ENCODE measurements around the gene ZNF579.
"Not testable (repeated sequence)": the region's sequence is repeated elsewhere in the genome, so short reads cannot be mapped to it uniquely, and the experiment has no call there.

The ZNF579 gene

DNA sequence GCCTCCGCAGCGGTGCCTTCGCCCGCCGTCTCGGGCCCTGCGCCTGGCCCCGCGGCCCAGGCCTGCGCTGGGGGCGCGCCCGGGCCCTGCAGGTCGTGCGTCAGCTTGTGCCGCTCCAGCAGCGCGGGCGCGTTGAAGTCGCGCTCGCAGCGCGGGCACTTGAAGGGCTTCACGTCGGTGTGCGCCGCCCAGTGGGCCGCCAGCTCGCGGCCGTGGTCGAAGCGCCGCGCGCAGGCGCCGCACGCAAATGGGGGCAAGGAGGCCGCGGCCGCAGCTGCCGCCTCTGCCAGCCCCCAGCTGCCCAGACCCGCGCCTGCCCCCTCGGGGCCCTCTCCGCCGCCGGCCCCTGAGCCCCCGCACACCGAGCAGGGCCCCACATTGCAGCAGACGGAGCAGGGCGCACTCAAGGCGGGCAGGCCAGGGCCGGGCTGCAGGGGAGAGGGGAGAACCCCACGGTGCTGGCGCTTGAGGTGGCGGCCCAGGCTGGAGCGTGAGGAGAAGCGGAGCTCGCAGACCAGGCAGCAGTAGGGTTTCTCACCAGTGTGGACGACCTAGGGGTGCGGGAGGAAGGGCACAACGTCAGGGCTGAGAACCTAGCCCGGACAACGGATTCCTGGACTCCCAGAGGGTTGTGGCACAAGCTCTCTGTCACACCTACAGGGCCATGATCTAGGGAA, 12.6 kb upstream of the ZNF579 start:
- FAIRE-seq = no peak

DNA sequence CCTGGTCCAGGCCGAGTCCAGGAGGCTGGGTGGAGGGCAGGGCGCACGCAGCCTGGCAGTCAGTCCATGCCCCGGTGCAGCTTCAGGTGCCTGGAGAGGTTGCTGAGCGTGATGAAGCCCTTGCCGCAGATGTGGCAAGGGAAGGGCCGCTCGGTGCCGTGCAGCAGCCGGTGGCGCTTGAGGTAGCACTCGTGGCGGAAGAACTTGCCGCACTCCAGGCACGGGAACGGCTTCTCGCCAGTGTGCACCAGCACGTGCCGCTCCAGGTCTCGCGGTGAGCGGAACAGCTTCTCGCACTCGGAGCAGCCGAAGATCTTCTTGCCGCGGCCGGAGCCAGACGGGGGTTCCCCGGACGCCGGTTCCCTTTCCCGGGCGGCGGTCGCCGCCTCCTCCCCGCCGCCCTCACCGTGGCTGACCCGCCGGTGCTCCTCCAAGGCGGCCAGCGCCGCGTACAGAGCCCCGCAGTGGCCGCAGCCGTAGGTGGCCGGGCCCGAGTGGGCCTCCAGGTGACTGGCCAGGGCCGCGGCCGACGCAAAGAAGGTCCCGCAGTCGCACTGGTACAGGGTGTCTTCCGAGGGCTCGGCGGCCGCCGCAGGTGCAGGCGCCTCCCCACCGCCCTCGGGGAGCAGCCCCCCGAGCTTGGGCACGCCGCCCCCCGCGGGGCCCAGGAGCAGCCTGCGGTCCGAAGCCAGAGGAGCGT, 11.9 kb upstream of the ZNF579 start:
- FAIRE-seq = no peak

DNA sequence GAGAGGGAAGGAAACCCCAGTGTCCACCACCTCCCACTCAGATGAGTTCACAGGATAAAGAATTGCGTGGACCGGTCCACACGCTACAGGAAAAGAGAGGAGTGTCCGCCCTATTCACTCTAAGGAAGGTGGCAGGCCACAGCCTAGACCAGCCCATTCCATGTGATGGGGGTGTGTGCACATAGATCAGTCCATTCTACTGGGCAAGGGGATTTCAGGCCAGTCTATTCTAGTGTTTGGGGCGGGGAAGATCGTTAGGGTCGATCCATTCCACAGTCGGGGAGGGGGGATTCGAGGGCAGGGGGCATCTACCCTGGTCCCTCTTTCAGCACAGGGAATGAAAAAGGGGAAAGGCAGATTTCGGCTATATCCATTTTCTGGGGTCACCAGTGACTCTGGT, 10.9 kb upstream of the ZNF579 start:
- no peak for FAIRE-seq

DNA sequence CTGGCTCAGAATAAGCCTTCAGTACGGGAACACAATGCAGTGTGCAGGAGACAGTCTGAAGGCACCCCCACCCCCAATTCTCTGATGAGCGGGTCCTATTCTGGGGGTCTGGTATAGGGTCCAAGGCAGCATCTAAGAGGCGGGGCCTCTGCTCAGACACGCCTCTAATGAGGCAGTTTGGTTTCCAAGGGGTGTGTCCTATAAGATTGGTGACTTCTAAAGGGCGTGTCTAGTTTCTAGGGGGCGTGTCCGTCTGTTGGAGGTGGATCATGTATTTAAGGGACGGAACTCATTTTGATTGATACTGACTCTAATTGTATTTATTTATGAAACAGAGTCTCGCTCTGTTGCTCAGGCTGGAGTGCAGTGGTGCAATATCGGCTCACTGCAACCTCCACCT, 10.0 kb upstream of the ZNF579 start:
- FAIRE-seq = no peak

DNA sequence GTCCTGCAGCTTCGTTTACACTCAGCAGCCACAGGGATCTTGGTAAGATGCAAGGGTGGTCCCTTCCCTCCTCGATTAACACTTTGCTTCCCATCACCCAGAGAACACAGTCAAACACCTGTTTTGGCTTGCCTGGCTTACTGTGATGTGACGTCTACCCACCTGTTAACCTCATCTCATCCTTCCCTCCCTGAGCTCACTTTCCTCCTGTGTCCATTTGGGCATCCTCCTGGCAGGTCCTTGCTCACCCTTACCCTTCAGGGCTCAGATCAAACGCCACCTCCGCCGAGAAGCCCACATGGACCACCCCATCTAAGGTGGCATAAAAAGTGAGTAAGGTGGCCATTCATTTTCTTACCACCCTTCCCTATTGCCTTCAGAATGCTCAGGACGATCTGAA, 9.5 kb upstream of the ZNF579 start:
- FAIRE-seq = no peak

DNA sequence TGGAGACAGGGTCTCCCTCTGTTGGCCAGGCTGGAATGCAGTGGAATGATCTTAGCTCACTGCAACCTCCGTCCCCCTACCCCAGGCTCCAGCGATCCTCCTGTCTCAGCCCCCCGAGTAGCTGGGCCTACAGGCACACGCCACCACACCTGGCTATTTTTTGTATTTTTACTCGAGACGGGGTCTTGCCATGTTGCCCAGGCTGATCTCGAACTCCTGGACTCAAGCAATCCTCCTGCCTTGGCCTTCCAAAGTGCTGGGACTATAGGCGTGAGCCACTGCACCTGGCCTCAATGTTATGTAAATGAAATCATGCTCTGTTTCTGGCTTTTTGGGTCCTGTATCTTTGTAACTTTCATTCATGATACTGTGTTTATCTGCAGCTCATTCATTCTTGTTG, 8.1 kb upstream of the ZNF579 start:
- FAIRE-seq = no peak

DNA sequence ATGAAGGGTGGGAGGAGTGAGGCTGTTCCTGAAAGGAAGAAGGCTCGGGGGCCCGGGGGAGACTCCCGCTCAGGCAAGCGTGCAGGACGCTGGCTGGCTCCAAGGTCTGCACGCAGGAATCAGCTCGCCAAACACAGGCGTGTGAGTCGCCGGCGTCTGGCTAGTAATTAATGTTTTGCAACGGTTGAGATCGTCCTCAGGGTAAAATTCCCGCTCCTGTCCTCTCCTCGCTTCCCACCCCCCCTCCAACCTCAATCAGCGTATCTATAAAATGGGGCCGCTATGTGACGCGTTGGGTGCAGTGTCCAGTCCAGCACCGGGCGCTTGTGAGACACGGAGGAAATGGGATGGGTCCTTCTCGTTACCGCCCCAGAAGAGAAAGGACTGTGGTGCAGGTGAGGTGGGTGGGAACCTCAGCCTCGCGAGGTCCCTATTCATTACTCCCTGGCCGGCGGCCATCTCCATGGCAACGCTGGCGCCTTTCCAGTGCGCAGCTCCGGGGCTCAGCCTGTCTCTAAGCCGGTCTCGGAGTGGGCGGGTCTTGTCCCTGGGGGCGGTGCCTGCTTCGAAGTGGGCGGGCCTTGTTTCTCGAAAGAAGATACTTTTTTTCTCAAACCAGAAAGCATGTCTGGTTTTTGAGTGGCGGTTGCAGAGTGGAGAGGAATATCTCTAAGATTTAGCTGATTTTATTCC, 6.5 kb upstream of the ZNF579 start:
- FAIRE-seq = peak; percentile 87

DNA sequence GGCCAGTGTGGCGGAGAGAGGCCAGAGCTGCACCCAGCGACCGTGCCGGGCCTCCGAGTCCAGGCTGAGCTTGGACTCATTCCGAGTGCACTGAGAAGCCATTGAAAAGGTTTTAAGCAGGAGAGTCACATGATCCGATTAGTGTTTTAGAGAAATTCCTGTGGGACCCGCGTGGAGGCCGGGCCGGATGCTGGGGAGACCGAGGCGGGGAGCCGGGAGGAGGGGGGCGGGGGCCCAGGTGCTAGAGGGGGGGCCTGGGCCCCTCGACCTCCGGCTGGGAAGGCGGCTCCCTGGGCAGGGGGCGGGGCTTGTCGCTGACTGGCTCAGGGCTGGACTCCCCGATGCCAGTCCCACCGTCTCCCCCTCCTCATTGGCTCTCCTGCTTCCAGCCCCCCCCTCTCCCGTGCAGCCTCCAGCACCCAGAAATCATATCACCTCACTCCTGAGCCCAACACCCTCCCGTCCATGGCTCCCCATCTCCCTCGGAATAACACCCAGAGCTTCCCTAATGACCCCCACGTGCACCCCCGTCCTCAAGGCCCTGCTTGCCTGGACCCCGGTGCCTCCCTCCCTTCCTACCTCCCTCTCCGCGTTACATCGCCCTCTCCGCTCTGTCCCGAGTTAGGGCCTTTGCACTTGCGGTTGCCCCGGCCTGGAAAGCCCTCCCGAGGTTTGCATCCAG, 5.2 kb upstream of the ZNF579 start:
- no peak for FAIRE-seq

DNA sequence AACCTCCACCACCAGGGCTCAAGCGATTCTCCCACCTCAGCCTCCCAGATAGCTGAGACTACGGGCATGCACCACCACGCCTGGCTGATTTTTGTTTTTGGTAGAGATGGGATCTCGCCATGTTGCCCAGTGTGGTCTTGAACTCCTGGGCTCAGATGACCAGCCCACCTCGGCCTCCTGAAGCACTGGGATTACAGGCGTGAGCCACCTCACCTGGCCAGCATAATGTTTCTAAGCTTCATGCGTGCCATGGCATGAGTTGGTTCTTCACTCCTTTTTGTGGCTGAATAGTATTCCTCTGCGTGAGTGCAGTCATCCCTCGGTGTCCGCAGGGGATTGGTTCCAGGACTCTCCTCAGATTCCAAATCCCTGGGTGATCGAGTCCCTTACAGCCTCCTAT, 4.2 kb upstream of the ZNF579 start:
- no peak for FAIRE-seq

DNA sequence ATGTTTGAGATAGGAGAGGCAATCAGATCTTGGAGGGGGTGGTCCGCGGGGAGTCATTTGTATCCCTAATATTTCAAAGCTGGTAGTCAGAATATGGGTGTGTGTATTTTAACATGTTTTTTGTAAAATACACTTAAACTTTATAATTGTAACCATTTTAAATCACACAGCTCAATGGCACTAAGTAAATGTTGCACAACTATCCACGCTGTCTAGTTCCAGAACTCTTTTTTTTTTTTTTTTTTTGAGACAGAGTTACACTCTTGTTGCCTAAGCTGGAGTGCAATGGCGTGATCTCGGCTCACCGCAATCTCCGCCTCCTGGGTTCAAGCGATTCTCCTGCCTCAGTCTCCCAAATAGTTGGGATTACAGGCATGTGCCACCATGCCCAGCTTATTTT, 3.2 kb upstream of the ZNF579 start:
- FAIRE-seq = not testable (repeated sequence)

DNA sequence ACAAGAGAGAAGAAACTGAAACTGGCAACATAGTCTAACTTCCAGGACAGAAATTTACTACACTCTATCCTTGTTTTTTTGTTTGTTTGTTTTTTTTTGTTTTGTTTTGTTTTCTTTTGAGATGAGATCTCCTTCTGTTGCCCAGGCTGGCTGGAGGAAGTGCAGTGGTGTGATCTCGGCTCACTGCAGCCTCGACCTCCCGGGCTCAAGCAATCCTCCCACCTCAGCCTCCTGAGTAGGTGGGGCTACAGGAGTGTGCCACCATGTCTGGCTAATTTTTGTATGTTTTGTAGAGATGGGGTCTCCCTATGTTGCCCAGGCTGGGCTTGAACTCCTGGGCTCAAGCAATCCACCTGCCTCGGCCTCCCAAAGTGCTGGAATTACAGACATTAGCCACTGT, 1.6 kb upstream of the ZNF579 start:
- not testable (repeated sequence) for FAIRE-seq

DNA sequence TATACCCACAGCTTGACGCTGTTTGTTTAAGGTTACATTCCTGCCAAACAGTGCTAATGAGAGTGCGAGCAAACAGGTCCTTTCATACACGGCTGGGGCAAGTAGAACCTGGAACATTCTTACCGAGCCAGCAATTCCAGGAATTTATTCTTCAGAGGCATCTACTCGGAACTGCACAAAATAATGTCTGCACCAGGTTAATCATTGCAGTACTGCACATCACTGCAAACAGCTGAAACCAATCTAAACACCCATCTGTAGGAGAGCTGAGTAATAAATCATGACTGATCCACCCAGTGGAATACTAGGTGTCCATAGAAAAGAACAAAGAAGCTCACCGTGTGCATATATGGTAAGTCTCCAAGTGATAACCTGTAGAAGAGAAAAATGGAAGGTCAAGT, 1.2 kb upstream of the ZNF579 start:
- no peak for FAIRE-seq

DNA sequence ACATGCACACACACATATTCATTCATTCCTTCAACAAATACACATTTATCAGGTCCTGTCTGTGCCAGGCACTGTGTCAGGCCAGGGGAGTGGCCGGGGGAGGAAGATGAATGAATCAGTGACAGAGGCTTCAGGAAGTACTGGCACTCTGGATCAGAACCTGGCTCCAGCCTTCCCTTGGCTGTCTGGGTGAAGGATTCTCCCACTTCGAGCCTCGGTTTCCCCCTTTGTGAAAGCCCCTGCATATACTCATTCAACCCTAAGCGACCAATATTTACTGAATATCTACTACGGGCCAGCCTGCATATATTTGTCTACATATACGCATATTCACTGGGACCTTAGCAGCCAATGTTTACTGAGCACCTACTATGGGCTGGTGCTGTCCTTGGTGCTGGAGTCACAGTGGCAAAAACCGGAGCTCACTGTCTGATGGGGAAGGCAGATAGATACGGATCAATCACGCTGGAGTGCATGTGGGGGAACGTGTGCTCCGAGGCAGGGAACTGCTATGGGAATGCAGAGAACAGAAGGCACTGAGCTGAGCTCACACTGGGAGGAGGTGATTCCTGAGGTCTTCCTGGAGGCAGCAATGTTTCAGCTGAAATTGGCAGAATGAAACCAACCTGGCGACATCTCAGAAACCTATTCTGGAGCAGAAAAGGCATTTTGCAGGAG, 636 bp upstream of the ZNF579 start:
- FAIRE-seq = no peak

DNA sequence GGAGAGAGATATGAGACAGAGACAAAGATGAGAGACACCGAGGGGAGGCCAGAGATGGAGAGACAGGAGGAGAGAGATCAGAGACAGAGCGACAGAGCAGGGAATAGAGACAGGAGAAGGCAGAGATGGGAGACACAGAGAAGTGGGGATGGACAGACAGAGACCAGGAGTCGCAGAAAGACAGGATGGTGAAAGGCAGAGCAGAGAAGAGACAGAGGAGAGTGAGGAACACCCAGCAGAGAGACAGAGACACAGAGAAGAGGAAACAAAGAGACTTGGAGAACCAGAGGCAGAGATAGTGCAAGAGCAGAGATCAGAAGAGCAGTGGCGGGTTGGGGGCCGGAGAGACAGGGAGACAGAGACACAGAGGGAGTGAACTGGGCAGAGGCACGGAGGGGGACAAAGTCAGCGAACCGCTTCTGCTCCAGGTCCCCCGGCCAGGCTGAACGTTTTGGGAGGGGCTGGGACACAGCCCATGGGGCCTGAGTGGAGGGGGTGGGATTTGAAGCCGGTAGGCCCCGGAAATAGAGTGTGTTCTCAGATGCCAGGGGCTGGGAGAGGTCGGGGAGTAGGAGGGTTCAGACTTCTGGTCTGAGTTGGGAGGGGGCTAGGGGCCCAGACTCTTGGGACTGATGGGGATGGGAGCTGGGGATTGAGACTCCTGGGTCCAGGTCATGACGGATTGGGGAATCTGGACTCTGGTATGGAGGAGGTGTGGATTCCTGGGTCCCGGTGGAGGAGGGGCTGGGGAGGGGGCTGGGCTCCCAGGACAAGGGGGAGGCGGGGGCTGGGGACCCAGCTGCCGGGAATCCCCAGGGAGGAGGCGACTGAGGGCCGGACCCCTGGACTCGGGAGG, 654 bp downstream of the ZNF579 start:
- FAIRE-seq = no peak

DNA sequence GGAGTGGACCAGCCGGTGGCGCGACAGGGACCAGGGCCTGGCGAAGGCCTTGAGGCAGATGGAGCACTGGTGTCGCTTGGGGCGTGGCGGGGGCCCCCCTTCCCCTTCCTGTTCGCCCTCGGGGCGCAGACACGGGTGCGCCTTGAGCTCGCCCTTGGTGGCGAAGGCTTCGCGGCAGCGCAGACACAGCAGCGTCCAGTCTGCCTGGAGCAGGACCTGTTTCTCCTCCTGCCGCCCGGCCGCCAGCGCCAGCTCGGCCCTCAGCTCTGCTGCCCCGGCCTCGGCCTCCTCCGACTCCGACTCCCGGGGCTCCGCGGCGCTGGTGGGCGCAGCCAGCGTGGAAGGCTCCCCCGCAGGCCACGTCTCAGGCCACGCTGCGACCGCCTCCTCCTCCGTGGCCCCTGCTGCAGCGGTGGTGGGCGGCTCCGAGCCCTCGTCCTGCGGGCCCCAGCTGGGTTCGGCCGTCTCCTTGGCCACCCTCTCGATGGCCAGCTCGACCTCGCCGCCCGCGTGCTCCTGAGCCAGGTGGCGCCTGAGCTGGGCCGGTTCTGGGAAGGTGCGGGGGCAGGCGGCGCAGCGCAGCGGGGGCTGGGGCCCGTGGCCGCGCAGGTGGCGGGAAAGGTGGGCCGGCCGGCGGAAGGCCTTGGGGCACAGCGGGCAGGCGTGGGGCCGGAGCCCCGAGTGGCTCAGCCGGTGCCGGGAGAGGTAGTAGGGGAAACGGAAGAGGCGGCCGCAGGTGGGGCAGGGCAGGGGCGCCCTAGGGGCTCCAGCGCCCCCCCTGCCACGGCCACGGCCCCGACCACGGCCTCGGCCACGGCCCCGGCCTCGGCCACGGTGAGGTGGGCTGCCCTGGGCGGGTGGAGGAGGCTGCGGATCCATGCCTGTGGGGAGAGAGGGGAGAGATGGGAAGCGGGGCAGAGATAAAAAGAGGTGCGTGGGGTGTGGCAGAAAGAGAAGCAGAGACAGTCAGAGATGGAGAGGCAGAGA, 1.6 kb downstream of the ZNF579 start:
- FAIRE-seq = no peak

DNA sequence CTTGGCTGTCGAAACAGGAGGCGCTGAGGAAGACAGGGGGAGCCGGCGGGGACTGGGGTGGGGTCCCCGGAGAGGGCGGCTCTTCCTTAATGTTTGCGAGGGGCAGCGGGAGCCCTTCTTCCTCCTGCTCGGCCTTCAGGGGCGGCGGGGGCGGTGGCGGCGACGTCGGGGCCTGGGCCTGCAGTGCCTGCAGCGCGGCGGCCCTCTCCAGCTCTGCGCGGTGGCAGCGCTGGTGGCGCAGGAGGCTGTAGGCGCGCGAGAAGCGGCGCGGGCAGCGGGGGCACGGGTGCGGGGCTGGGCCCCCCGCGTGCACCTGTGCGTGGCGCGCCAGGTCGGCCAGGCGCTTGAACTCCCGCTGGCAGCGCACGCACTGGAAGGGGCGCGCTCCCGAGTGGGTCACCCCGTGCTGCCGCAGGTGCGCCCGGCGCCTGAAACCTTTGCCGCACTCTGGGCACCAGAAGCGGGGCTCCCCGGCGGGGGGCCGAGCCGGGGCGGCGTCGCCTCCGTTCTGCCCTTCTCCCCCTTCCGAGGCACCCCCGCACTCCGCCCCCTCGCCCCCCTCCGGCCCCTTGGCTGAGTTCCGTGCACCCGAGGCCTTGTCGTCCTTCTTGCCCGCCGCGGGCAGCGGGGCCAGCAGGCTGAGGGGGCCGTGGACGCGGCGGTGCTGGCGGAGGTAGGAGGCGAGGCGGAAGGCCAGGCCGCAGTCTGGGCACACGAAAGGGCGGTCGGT, 2.5 kb downstream of the ZNF579 start:
- no peak for FAIRE-seq

DNA sequence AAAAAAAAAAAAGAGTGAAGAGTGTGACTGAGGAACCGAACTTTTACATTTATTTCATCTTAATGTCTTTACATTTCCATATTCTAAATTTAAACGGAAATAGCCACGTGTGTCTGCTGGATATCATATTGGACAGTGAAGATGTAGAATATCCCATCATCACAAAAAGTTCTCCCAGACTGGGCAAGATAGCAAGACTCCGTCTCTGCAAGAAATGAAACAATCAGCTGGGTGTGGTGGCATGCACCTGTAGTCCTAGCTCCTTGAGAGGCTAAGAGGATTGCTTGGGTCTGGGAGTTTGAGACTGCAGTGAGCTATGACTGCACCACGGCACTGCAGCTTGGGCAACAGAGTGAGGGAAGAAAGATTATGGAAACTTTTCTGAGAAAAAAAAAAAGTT, 3.9 kb downstream of the ZNF579 start:
- FAIRE-seq = no peak

DNA sequence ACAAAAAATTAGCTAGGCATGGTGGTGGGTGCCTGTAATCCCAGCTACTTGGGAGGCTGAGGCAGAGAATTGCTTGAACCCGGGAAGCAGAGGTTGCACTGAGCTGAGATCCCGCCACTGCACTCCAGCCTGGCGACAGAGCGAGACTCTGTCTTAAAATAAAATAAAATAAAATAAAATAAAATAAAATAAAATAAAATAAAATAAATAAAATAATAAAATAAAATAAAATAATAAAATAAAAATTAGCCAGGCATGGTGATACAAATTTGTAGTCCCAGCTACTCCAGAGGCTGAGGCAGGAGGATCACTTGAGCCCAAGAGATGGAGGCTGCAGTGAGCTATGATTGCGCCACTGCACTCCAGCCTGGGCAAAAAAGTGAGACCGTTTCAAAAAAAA, 6.7 kb downstream of the ZNF579 start:
- not testable (repeated sequence) for FAIRE-seq

DNA sequence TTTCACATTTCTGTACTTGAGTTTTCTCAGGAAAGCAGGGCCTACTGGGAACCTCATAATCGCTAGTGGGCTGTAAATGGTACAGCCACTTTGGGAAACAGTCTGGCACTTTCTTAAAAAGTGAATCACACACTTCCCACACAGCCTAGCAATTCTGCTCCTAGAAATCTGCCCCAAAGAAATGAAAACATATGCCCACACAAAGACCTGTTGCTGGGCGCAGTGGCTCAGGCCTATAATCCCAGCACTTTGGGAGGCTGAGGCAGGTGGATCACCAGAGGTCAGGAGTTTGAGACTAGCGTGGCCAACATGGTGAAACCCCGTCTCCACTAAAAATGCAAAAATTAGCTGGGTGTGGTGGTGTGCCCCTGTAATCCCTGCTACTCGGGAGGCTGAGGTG, 11.2 kb downstream of the ZNF579 start:
- not testable (repeated sequence) for FAIRE-seq

DNA sequence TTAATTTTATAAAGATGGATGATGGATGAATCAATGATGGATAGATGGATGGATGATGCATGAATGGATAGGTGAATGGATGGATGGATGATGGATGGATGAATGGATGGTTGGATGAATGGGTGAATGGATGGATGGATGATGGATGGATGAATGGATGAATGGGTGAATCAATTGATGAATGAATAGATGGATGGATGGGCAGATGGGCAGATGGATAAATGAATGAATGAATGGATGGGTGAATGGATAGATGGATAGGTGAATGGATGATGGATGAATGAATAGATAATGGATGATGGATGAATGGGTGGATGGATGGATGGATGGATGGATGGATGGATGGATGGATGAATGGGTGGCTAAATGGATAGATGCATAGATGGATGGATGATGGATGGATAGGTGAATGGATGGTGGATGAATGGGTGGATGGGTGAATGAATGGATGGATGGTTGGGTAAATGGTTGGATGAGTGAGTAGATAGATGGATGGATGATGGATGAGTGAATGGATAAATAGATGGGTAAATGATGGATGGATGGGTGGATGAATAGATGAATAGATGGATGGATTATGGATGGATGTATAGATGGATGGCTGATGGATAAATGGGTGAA, 12.8 kb downstream of the ZNF579 start:
- FAIRE-seq = no peak
